IgD-negative memory B cell (primary cell): ENCODE measurements around the gene SELPLG. TPM values are rescaled to one million over a fixed set of nuclear protein-coding genes. Genes with fewer than 3 reads are reported as not detected.

Experiments used
- H3K27ac Mint-ChIP-seq, 3 donors: one replicate each; pipeline ENCODE4 v1.8.0; 2020 to 2022; ENCODE audit warnings: mild to moderate bottlenecking in 3 of 3, mixed read lengths in 3 of 3, moderate library complexity in 1 of 3
- H3K27me3 Mint-ChIP-seq: one replicate; pipeline ENCODE4 v1.8.0; 2021; ENCODE audit warnings: mixed read lengths
- H3K36me3 Mint-ChIP-seq: one replicate; pipeline ENCODE4 v1.8.0; 2020; ENCODE audit warnings: mild to moderate bottlenecking, mixed read lengths
- H3K4me1 Mint-ChIP-seq, 3 donors: one replicate each; pipeline ENCODE4 v1.8.0; 2020 to 2022; ENCODE audit warnings: mixed read lengths in 3 of 3, mild to moderate bottlenecking in 1 of 3
- H3K4me3 Mint-ChIP-seq, 4 donors: one replicate each; pipeline ENCODE4 v1.8.0; 2020 to 2022; ENCODE audit warnings: mild to moderate bottlenecking in 4 of 4, mixed read lengths in 4 of 4, moderate library complexity in 3 of 4
- H3K9me3 Mint-ChIP-seq, 3 donors: one replicate each; pipeline ENCODE4 v1.8.0; 2020 to 2021; ENCODE audit warnings: mixed read lengths in 3 of 3, mild to moderate bottlenecking in 1 of 3
- polyA plus RNA-seq: library from polyadenylated mRNA; unstranded; fragments of 300-500 nt; fragmentation: Illumina TruSeq; gene quantifications from one replicate; pipeline ENCODE4 v1.2.3, GENCODE V29; 2021

The SELPLG gene
- 37.0 TPM for polyA plus RNA-seq

GRCh38 chr12:108633534-108634248, at the start of gene SELPLG:
TSS of gene SELPLG (minus strand) at chr12:108633894. CDS start at chr12:108624307, 9,587 bp downstream.
- Mint-ChIP-seq H3K4me3 (peak within 1 kb of the TSS; percentile 87 to 97 (median 96)), H3K9me3 (no peaks in the 10 kb centered on the region), H3K36me3 (peaks cover 2% of the 10 kb centered on the region), H3K27me3 (no peaks in the 10 kb centered on the region), H3K27ac (peak within 1 kb of the TSS; percentile 96 to 100 (median 100)), H3K4me1 (peaks cover 24 to 66% (median 63%) of the 10 kb centered on the region in 3 donors)

- Mint-ChIP-seq H3K36me3 (peaks cover 8% of the 10 kb centered on the region), H3K27me3 (no peaks in the 10 kb centered on the region), H3K27ac (peak overlapping the region in 1 of 3 donors; percentile 37), H3K9me3 (no peaks in the 10 kb centered on the region), H3K4me1 (peaks cover 28 to 33% (median 32%) of the 10 kb centered on the region in 3 donors), H3K4me3 (peak overlapping the region in 1 of 4 donors; percentile 30)
These were observed 47.6 kb upstream of the SELPLG start for GRCh38 chr12:108681317-108681716.

- Mint-ChIP-seq H3K4me3 (no peak overlapping the region), H3K27me3 (no peaks in the 10 kb centered on the region), H3K9me3 (no peaks in the 10 kb centered on the region), H3K4me1 (peaks cover 18 to 20% (median 19%) of the 10 kb centered on the region in 3 donors), H3K36me3 (peaks cover 15% of the 10 kb centered on the region), H3K27ac (no peak overlapping the region)
These were observed 45.5 kb upstream of the SELPLG start for GRCh38 chr12:108679106-108679681.

GRCh38 chr12:108678104-108678730, 44.5 kb upstream of the SELPLG start:
- Mint-ChIP-seq H3K27ac (no peak overlapping the region), H3K36me3 (peaks cover 16% of the 10 kb centered on the region), H3K4me1 (peaks cover 11 to 15% (median 14%) of the 10 kb centered on the region in 3 donors), H3K4me3 (no peak overlapping the region), H3K27me3 (no peaks in the 10 kb centered on the region), H3K9me3 (no peaks in the 10 kb centered on the region)

GRCh38 chr12:108677381-108677780, 43.7 kb upstream of the SELPLG start:
- H3K36me3 Mint-ChIP-seq = peaks cover 16% of the 10 kb centered on the region
- no peak overlapping the region for H3K27ac Mint-ChIP-seq
- H3K4me3 Mint-ChIP-seq = no peak overlapping the region
- no peaks in the 10 kb centered on the region for H3K9me3 Mint-ChIP-seq
- H3K27me3 Mint-ChIP-seq = no peaks in the 10 kb centered on the region
- H3K4me1 Mint-ChIP-seq = peaks cover 10 to 15% (median 14%) of the 10 kb centered on the region in 3 donors

GRCh38 chr12:108676707-108677106, 43.0 kb upstream of the SELPLG start:
- no peak overlapping the region for H3K27ac Mint-ChIP-seq
- H3K9me3 Mint-ChIP-seq = no peaks in the 10 kb centered on the region
- H3K27me3 Mint-ChIP-seq = no peaks in the 10 kb centered on the region
- peaks cover 16% of the 10 kb centered on the region for H3K36me3 Mint-ChIP-seq
- H3K4me3 Mint-ChIP-seq = no peak overlapping the region
- H3K4me1 Mint-ChIP-seq = peaks cover 10 to 14% (median 12%) of the 10 kb centered on the region in 3 donors

DNA sequence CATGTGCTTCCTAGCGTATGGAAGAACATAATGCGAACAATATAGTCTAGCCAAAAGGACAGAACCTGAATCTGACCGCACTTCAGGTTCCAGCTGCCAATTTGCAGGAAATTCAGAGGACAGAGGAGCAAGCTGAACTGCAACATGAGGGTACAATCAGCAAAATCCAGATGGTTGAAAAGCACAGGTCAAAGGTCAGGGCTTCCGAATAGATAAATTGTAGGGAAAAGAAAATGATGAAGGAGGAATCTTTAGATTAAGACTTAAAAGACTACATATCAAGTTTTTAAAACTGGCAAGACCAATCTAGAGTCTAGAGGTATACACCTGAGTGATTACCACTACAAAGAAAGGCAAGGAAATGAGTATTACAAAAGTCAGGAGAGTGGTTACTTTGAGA, 42.1 kb upstream of the SELPLG start:
- H3K36me3 Mint-ChIP-seq = peaks cover 14% of the 10 kb centered on the region

GRCh38 chr12:108672054-108672453, 38.4 kb upstream of the SELPLG start:
- H3K27ac Mint-ChIP-seq = peak overlapping the region in 1 of 3 donors; percentile 71
- peaks cover 14% of the 10 kb centered on the region for H3K36me3 Mint-ChIP-seq
- no peaks in the 10 kb centered on the region for H3K27me3 Mint-ChIP-seq
- no peaks in the 10 kb centered on the region for H3K9me3 Mint-ChIP-seq
- H3K4me1 Mint-ChIP-seq = peaks cover 10 to 14% (median 10%) of the 10 kb centered on the region in 3 donors
- H3K4me3 Mint-ChIP-seq = no peak overlapping the region

More for the DNA sequence above, 42.1 kb upstream of the SELPLG start:
- Mint-ChIP-seq H3K27me3 (no peaks in the 10 kb centered on the region), H3K4me3 (no peak overlapping the region), H3K4me1 (peaks cover 3 to 9% (median 7%) of the 10 kb centered on the region in 3 donors), H3K9me3 (no peaks in the 10 kb centered on the region), H3K27ac (no peak overlapping the region)

GRCh38 chr12:108671110-108671509, 37.4 kb upstream of the SELPLG start:
- Mint-ChIP-seq H3K27ac (peak overlapping the region in 2 of 3 donors; percentile 51 to 71), H3K4me3 (no peak overlapping the region), H3K4me1 (peaks cover 12 to 24% (median 19%) of the 10 kb centered on the region in 3 donors), H3K36me3 (peaks cover 12% of the 10 kb centered on the region), H3K9me3 (no peaks in the 10 kb centered on the region), H3K27me3 (no peaks in the 10 kb centered on the region)

GRCh38 chr12:108670066-108670631, 36.5 kb upstream of the SELPLG start:
- Mint-ChIP-seq H3K27ac (peak overlapping the region in 2 of 3 donors; percentile 23 to 53), H3K4me3 (no peak overlapping the region), H3K36me3 (peaks cover 8% of the 10 kb centered on the region), H3K27me3 (no peaks in the 10 kb centered on the region), H3K4me1 (peaks cover 20 to 32% (median 23%) of the 10 kb centered on the region in 3 donors), H3K9me3 (no peaks in the 10 kb centered on the region)

- H3K9me3 Mint-ChIP-seq = no peaks in the 10 kb centered on the region
- H3K27me3 Mint-ChIP-seq = no peaks in the 10 kb centered on the region
- H3K27ac Mint-ChIP-seq = no peak overlapping the region
- H3K36me3 Mint-ChIP-seq = peaks cover 3% of the 10 kb centered on the region
- peak overlapping the region in 1 of 4 donors; percentile 43 for H3K4me3 Mint-ChIP-seq
- peaks cover 30 to 45% (median 39%) of the 10 kb centered on the region in 3 donors for H3K4me1 Mint-ChIP-seq
These were observed 34.8 kb upstream of the SELPLG start for GRCh38 chr12:108668542-108668941.

GRCh38 chr12:108668063-108668462, 34.4 kb upstream of the SELPLG start:
- no peaks in the 10 kb centered on the region for H3K27me3 Mint-ChIP-seq
- no peak overlapping the region for H3K27ac Mint-ChIP-seq
- H3K9me3 Mint-ChIP-seq = no peaks in the 10 kb centered on the region
- no peak overlapping the region for H3K4me3 Mint-ChIP-seq
- peaks cover 6% of the 10 kb centered on the region for H3K36me3 Mint-ChIP-seq
- peaks cover 34 to 50% (median 43%) of the 10 kb centered on the region in 3 donors for H3K4me1 Mint-ChIP-seq

- peaks cover 38 to 54% (median 48%) of the 10 kb centered on the region in 3 donors for H3K4me1 Mint-ChIP-seq
- H3K9me3 Mint-ChIP-seq = no peaks in the 10 kb centered on the region
- H3K4me3 Mint-ChIP-seq = peak overlapping the region in 3 of 4 donors; percentile 0 to 67 (median 14)
- peaks cover 8% of the 10 kb centered on the region for H3K36me3 Mint-ChIP-seq
- H3K27ac Mint-ChIP-seq = peak overlapping the region in 2 of 3 donors; percentile 19 to 79
- no peaks in the 10 kb centered on the region for H3K27me3 Mint-ChIP-seq
These were observed 33.7 kb upstream of the SELPLG start for GRCh38 chr12:108667349-108667748.

DNA sequence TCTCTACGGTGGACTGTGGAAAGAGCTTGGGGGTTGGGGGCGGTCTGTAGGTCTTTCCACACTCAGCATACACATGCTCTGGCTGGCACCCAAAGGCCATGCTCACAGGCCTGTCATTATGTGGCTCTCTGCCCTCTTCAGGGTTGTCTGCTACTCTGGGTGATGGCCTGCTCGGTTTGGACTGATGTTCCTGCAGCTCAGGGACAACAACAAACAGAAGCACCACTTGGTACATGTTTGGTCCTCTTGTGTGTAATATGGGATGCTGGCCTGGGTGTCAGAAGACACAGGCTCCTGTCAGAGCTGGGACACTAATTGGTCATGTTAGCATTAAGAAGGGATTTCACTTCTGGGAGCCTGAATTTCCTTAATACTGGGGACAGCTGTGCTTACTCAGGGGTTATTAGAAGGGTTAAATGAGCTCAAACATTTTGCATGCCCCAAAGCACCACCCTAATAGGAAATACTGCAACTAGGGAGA, 32.7 kb upstream of the SELPLG start:
- H3K27me3 Mint-ChIP-seq = no peaks in the 10 kb centered on the region
- H3K4me3 Mint-ChIP-seq = peak overlapping the region in 2 of 4 donors; percentile 33 to 58
- H3K27ac Mint-ChIP-seq = peak overlapping the region in 1 of 3 donors; percentile 19
- H3K4me1 Mint-ChIP-seq = peaks cover 38 to 55% (median 48%) of the 10 kb centered on the region in 3 donors
- no peaks in the 10 kb centered on the region for H3K9me3 Mint-ChIP-seq
- peaks cover 8% of the 10 kb centered on the region for H3K36me3 Mint-ChIP-seq
